Middle frontal gyrus (tissue), 1 donor: ENCODE results near the gene SCN4A.
"Not testable (repeated sequence)": the region's sequence is repeated elsewhere in the genome, so short reads cannot be mapped to it uniquely, and the experiment has no call there.

Source experiments
- DNase-seq: peaks from one replicate; pipeline ENCODE4 v3.0.0-alpha.2; 2015; ENCODE audit warnings: low spot score; ENCODE audit errors: extremely low spot score

Gene SCN4A

DNA sequence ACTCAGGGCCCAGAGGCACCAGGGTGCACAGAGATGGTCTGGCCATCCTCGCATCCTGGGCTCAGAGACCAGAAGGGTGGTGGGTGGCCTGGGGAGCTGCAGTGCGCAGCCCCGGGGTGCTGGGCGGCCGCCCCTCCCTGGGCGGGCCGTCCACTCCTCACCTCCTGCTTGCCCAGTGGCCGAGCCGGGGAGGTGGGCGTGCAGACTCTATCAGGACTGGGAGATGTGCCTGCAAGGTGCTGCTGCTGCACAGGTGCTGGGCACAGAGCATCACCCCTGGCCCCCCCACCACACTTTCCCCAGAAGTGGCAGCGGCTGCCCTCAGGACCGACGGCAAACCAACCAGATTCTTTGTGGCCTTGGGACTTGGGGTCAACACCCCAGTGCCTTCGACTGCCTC is at the start of gene SCN4A:
Gene SCN4A, minus strand, starts transcription at position 123 of the 400 bp plus-strand sequence. Its CDS starts 77 bp downstream, at position 46.
- no peak for DNase-seq

DNA sequence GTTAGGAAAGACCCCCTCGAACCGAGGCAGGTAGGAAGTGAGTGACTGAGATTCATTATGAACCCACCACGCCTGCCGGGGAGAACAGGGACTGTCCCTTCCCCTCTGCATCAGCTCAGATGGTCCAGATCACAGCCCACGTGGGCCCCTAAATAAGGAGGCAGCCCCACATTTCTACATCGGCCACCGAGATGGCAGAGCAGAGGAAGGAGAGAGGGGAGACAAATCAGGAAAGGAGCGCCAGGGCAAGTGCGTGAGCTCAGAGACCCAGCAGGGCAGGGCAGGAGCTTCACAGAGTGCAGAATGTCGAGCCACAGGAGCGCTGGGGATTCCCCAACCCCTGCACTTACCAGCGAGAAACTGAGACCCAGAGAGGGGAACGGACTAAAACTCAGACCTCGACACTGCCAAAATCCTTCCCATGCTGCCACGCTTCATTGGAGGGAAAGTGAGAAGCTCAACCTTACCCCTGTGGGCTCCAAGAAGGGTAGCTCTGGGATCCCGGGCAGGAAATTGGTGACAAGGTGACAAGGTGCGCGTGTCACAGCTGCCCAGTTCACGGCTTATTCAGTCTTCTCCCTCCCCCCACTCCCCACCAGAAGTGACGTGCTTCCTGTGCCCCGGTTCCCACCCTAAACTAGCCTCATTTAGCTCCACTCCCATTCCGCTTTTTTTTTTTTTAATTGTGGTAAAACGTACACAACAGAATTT is 47.5 kb upstream of the SCN4A start, which contains the start of gene ICAM2:
Gene ICAM2, minus strand, starts transcription at position 578 of the 711 bp plus-strand sequence. CDS start 13,942 bp downstream, outside the sequence.
- DNase-seq: no peak

DNA sequence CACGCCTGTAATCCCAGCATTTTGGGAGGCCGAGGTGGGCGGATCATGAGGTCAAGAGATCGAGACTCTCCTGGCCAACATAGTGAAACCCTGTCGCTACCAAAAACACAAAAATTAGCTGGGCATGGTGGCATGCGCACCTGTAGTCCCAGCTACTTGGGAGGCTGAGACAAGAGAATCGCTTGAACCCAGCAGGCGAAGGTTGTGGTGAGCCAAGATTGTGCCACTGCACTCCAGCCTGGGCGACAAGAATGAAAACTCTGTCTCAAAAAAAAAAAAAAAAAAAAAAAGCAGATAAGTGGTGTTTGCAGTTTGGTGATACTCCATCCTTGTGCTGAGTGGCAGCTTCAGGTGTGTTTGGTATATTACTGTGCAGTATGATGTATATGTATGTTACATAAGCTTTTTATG is 46.8 kb upstream of the SCN4A start:
- DNase-seq: not testable (repeated sequence)

DNA sequence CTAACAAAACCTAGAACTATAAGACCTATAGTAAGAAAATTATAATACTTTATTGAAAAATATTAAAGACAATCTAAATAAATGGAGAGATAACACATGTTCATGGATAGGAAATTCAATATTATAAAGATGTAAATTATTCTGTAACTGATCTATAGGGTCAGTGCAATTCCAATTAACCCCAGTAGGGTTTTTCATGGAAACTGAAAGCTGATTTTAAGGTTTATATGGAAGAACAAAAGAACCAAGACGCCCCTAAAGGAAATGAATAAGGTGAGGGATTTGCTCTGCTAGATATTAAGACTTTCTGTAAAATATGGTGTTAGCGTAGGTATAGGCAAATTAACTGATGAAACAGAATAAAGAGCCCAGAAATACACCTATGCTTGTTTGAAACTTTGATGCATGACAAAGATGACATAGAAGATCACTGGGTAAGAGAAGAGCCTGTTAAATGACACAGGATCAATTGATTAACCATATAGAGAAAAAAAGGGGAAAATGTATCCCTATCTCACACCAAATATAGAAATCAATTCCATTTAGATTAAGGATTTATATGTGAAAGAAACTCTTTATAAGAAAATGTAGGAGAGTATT is 44.8 kb upstream of the SCN4A start:
- no peak for DNase-seq

DNA sequence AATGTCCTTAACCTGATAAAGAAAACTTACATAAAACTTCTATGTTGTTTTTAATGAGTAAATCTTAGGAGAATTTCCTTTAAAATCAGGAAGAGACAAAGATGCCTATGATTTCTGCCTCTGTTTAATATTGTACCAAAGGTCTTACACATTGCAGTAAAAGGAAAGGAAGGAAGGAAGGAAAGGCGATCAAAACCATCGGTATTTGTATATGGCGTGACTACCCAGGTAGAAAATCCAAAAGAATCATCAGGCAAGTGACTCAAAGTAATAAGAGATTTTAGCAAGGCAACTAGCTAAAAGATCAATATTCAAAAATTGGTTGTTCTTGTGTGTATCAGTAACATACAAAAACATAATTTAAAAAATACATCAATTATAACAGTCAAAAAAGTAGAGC is 44.3 kb upstream of the SCN4A start:
- DNase-seq: no peak

DNA sequence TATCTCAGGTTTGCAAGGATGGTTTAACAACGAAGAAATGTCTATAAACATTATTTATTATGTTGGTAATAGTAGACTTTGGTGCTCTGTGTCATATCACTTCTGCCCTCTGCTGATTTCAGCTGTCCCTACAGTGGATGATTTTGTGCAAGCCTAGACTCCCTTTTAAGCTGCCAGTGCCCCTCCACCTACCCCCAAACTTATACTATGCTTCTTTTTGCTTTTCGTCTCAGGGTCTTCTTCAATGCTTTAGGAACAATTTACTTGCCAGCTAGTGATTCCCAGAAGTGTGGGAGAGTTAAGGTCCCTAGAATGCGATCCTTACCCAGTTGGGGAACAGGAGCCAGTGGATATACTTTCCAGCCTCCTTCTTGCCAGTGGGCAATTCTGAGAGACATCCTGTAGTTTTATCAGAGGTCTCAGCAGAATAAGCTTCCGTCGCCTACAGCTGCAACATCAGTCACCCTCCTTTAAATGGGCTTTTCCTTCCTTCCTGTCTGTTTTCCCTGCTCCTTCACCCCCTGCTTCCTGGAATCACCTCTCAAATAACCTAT is 43.6 kb upstream of the SCN4A start:
- no peak for DNase-seq

DNA sequence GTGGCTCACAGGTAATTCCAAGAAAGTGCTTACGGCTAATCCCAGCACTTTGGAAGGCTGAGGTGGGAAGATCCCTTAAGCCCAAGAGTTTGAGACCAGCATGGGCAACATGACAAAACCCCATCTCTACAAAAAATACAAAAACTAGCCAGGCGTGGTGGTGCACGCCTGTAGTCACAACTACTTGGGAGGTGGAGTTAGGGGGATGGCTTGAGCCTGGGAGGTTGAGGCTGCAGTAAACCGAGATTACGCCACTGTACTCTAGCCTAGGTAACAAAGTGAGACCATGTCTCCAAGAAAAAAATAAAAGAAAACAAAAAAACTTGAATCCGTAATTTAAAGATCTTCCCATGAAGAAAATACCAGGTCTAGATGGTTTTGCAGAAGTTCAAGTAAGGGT is 42.7 kb upstream of the SCN4A start:
- DNase-seq: no peak

DNA sequence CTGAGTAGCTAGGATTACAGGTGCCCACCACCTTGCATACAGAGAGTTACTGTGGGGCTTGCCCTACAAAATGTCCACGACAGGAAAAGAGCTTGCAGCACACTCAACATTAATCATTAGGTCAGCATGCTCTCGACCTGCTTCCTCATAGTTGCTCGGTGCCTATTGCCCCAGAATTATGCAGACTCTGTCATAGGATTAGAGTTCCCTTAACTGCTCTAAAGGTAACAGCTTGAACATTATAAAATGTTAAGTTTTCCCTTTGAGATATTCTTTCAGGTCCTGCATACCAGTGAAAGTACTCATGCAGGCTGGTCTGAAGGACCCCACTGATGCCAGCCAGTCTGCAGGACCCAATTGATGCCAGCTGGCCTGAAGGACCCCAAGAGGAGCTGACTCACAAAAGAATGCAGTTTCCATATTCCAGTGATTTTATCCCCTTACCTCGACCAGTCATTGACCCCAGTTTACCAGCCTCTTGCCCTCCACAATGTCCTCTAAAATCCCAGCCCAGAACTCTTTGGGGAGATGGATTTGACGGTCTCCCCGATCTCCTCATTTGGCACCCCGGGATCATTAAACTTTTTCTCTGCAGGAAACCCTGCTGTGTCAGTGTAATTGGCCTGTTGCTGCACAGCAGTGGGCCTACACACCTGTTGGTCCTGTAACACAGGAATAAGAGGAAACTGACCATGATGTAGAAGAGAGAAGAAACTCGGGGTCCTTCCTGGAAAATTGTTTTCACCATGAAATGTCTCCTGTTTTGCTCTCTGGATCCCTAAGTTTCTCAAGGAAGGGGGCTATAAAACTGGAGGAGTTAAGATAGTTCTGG is 37.1 kb upstream of the SCN4A start:
- DNase-seq: no peak

DNA sequence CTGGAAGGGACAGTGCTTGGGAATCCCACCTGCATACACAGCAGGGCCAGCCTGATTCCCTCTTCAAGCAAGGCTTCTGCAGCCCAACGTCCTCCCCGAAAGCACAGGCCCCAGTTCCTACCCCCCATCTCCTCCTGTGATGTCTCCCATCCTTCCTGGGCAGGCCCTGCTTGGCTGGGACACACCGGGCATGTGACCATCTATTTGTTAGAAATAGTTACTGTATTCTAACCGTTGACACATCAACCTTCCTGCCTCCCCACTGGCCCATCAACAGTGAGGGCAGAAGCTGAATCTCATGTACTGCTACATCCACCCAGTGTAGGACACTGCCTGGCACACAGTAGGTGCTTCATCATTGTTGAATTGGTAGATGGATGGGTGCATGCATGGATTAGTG is 36.1 kb upstream of the SCN4A start:
- no peak for DNase-seq

DNA sequence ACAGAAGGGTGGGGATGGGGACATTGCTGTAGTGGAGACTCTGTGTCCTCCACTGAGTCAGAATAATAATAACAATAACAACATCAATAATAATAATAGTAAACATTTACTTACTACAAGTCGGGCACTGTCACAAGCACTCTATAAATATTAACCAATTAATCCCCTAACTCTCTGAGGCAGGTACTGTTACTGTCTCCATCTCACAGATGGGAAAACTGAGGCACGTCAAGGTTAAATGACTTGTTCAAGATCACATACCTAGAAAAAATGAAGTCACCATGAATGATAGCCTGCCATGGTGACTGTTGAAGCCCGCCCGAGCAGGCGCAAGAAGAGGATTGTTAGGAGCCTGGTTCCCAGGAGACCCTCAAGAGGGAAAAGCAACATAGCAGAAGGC is 35.6 kb upstream of the SCN4A start:
- DNase-seq: no peak

DNA sequence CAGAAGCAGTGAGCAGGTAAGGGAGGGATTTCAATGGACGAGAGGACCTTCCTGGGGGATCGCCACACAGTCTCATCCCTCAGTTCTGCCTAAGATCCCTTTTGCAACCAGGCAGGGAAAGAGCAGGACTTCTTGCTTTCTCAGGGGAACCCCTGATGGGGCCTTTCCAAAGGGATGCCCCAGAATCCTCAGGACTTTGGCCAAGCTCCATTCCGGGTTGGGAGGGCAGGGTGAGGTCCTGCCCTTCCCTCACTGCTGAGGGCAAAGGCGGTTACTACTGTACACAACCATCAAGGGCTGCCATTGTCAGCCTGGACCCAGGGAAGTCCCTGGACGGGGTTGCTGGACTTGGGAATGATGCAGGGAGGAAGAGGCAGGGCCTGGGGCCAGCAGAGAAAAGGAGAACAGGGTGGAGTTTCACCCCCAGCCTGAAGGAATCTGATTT is 35.1 kb upstream of the SCN4A start:
- DNase-seq: no peak

DNA sequence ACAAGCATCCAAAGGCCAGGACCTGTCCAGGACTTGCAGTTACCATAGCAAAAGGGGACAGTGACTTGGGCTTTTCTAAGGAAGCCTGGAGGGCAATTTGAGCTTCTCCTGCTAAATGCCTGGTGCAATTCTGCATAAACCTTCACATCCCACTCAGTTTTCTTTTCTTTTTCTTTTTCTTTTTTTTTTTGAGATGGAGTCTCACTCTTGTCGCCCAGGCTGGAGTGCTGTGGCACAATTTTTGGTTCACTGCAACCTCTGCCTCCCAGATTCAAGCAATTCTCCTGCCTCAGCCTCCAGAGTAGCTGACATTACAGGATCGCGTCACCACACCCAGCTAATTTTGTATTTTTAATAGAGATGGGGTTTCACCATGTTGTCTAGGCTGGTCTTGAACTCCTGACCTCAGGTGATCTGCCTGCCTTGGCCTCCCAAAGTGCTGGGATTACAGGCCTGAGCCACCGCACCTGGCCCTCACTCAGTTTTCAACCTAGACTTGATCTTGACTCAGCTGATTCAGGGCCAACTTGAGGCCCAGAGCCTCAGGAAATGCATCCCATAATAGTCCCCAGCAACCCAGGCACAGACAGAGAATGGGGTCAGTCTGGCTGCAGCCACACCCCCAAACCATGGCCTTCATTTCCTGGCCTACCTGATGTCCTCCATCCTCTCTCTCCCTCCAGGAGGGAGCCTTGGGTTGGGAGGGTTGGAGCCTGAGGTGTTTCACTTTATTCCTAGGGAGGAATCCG is 34.5 kb upstream of the SCN4A start:
- not testable (repeated sequence) for DNase-seq

DNA sequence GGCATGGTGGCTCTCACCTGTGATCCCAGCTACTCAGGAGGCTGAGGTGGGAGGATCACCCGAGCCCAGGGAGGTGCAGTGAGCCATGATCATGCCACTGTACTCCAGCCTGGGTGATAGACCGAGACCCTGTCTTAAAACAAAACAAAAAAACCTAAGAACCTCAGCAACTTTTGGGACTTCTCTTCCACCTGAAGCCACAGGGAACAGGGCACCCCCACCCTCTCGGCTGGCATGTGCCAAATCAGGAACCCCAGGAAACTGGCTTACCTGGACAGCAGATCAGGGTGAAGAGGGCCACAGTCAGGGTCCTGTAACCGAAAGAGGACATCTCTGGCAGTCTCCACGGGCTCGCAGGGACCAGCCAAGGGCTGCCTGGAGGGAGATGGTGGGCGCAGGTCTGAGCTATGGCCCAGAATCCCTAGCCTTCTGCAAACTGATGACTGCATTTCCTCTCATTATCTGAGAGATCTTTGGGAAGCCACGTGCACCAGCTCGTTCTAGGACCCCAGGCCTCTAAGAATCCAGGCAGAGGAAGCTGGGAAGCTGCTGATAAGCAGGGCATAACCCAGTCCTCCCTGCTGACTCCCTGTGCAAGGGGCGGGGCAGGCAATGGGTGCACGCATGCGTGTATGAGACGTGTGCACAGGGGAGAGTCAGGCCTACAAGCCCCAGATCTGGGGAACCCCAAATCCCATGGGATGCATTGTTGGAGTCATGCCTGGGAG is 33.8 kb upstream of the SCN4A start:
- DNase-seq: no peak

DNA sequence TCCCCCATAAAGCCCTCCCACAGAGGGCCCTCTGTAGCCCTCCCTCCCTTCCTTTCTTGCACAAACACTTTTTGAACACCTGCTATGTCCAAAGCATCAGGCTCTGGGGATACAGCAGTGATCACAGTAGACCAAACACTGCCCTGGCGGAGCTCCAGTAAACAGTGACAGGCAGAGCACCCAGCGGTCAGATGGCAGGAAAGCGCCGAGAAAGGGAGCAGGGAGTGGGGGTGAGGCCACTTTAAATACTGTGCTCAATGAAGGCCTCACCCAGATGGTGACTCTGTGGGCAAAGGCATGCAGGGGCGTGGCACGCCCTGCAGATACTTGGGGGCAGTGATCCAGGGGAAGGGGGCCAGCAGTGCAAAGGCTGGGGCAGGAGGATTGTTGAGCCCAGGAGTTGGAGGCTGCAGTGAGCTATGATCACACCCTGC is 33.0 kb upstream of the SCN4A start:
- DNase-seq: no peak

DNA sequence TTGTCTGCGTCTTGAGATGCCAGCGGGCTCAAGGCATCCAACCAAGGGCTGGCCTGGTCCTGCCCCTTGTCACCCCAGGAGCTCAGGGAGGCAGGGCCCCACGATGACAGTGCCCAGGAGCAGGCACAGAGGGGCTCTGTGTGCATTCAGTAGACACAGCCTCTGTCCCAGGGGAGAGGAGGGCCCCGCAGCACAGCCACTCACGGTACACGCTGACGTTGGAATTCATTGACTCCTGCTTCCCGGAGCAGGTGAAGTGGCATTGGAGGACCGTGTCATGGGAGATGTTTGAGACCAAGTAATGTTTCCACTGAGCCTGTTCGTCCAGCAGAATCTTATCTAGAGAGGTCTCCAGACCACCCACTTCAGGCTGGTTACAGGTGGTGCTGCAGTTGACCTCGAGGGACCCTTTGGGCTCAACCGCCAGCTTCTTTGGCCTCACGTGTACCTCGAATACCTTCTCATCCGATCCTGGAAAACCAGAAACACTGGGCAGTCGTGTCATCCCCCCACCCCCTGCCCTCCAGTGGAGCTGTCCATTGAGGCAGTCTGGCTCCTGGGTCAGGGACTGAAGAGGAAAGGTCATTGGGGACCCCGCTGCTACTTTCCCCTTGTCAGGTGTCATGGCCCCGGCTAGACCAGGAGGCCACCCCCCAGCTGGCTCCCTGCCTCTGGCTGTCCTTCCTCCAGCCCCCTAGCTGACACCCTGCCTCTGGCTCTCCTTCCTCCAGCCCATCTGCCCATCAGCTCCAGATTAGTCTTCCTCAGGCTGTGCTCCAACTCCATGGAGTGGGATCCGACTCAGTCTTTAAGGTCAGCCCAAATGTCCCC is 32.4 kb upstream of the SCN4A start:
- DNase-seq: no peak

DNA sequence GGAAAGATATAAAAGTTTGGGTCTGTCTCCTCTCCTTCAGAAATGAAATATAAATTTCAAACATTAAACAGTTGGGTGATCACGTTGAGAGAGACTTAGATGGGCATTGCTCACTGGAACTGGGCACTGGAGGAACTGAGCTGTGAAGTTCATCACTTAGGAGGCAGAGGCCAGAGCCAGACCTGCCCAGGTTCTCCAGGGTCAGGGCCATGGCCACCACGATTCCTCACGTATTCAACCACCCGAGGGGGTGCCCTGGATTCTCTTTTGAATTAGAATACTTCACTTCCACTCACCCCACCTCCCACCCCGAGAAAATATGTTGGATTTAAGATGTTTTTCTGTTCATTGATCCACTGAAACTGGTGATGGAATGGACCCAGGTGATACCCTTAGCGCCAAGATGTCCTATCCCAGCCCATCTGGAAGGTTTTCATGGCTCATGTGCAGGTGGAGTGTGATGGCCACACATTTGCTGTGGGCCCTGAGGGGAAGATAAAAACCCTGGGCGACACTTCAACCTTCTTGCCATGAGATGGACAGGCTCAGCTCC is 31.6 kb upstream of the SCN4A start:
- DNase-seq: no peak

DNA sequence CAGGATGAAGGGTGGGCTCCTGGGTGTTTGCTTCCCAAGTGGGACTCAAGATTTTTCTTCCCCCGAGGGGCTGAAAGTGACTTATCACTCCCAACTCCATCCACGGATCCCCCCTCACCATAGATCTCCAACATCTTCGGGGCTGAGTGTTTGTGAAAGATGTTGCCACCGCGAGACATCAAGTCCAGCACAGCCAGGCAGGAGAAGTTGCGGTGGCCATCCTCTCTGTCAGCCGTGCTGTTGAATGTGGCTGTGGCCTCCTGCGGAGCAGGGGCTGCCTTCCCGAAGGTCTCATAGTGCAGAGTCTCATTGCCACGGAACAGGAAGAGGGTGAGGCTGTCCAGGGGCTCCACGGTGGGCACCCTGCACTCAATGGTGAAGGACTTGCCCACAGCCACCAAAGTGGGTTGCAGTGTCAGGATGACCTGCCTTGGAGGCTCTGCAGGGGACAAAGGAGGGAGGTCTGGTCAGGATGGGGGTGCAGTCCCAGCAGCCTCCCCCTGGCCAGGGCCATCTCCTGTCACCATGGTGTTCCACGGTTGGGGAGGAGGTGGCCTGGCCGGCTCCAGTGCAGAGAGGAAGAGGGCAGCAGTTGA is 30.9 kb upstream of the SCN4A start:
- DNase-seq: no peak

DNA sequence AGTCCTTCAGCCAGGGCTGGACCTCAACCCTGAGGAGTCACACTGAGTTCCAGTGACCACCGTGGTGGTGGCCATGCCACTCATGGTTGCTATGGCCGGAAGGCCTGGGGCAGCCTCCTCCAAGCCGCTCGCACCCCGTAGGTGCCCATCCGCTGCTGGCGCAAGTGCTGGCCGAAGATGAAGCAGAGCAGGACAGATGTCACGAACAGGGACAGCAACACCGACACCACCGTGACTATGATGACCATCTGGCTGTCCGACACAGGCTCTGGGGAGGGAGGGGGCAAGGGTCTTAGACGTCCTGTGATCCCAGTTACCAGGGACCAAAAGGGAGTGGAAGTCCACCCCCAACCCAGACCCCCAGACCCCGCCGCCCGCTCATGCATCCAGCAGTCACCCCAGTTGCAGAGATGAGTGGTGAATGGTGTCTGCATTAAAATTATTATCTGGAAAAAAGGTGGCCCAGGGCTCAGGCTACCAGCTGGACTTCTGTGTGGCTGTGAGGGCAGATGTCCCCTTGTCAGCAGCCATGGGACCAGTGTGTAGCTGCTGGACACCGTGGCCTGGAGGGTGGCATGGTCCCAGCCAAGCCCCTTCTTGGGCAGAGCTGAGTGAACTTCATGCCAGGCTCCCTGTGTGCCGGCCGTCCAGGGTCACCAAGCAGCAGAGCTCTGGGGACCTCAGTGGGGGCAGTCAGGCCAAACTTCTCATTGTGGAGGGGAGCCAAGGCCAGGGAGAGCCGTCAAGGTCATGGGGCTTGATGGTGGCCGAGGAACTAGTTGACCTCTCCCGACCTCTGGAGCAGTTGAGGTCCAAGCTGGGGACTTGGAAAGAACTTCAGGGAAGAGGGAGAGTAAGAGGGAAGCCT is 30.2 kb upstream of the SCN4A start:
- DNase-seq: no peak
